Limb (tissue), 2 donors: ENCODE data around the gene MBOAT7.

Source experiments
- DNase-seq, 2 donors: peaks; one replicate each; pipeline ENCODE4 v3.0.0-alpha.2; 2016; ENCODE audit errors: extremely low spot score in 2 of 2

Gene MBOAT7

GRCh38 chr19:54145541-54146158 is 43.7 kb downstream of the MBOAT7 start:
- no peak for DNase-seq

GRCh38 chr19:54142166-54142780 is 47.1 kb downstream of the MBOAT7 start:
- DNase-seq, result no peak

GRCh38 chr19:54141356-54141755 is 48.0 kb downstream of the MBOAT7 start:
- no peak for DNase-seq

GRCh38 chr19:54138489-54139256 is 50.7 kb downstream of the MBOAT7 start:
- no peak for DNase-seq

- peak in 1 of 2 donors; percentile 61 for DNase-seq
Measured at GRCh38 chr19:54137699-54138488, 51.5 kb downstream of the MBOAT7 start, which contains the start of gene CNOT3. CNOT3 (plus strand) TSS chr19:54137762; CDS start chr19:54142979, 5,217 bp downstream.

- peak; percentile 99 to 100 for DNase-seq
Measured at GRCh38 chr19:54136864-54137698, 52.3 kb downstream of the MBOAT7 start.

- DNase-seq, result no peak
Measured at GRCh38 chr19:54136086-54136863, 53.1 kb downstream of the MBOAT7 start.

- no peak for DNase-seq
Measured at GRCh38 chr19:54133957-54134590, 55.3 kb downstream of the MBOAT7 start.

GRCh38 chr19:54133312-54133956 is 55.9 kb downstream of the MBOAT7 start:
- peak; percentile 33 to 71 for DNase-seq

GRCh38 chr19:54129617-54129996 is 59.8 kb downstream of the MBOAT7 start:
- DNase-seq, result no peak

- no peak for DNase-seq
Measured at GRCh38 chr19:54128796-54129616, 60.4 kb downstream of the MBOAT7 start.

- no peak for DNase-seq
Measured at GRCh38 chr19:54128441-54128725, 61.0 kb downstream of the MBOAT7 start.

- DNase-seq, result no peak
Measured at GRCh38 chr19:54127688-54128440, 61.5 kb downstream of the MBOAT7 start.

GRCh38 chr19:54125713-54126112 is 63.7 kb downstream of the MBOAT7 start:
- no peak for DNase-seq

- DNase-seq, result no peak
Measured at GRCh38 chr19:54124393-54124792, 65.0 kb downstream of the MBOAT7 start.

GRCh38 chr19:54123682-54124081 is 65.7 kb downstream of the MBOAT7 start:
- no peak for DNase-seq
